ENCODE results near the gene BRSK2.

The BRSK2 gene

DNA sequence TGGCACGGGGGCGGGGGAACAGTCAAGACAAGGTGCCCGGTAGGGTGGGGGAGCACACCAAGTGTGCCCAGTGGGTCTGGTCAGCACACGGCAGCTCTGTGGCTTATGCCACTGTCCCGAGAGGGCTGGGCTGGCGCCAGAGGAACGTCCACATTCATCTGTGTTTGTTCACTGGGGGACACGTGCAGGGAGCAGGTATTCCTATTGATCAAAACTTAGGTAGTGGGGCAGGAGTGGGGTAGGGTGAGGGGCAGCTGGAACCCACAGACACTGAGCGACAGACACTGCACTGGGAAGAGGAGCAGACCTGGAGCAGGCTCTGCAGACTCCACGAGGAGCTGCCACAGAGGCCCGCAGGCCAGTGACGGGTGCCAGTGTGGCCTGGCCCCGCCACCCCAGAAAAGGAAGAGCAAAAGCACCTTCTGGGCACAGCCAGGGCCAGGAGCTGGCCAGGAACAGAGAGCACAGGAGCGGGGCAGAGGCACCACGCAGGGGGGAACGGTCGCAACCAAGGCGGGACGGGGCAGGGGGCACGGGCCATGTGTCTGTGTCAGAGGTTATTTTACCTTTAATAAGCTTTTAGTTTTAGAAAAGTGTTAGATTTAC, 98.9 kb downstream of the BRSK2 start:
- TF ChIP-seq TAF1 (IDR thresholded peaks at IDR 0.05; ENCODE audit: low read depth) = no peak
- TF ChIP-seq, protein P1, sequence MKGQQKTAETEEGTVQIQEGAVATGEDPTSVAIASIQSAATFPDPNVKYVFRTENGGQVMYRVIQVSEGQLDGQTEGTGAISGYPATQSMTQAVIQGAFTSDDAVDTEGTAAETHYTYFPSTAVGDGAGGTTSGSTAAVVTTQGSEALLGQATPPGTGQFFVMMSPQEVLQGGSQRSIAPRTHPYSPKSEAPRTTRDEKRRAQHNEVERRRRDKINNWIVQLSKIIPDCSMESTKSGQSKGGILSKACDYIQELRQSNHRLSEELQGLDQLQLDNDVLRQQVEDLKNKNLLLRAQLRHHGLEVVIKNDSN (IDR thresholded peaks at IDR 0.05) = no peak
- TF ChIP-seq EP300 (IDR thresholded peaks at IDR 0.05; ENCODE audit: borderline replicate concordance) = no peak
- TF ChIP-seq TCF12 (IDR thresholded peaks at IDR 0.05; ENCODE audit: low read depth) = no peak
- TF ChIP-seq RAD21 (IDR thresholded peaks at IDR 0.05; ENCODE audit: low read depth) = no peak
- TF ChIP-seq EGR1 (IDR thresholded peaks at IDR 0.05) = no peak
- TF ChIP-seq, protein P2, sequence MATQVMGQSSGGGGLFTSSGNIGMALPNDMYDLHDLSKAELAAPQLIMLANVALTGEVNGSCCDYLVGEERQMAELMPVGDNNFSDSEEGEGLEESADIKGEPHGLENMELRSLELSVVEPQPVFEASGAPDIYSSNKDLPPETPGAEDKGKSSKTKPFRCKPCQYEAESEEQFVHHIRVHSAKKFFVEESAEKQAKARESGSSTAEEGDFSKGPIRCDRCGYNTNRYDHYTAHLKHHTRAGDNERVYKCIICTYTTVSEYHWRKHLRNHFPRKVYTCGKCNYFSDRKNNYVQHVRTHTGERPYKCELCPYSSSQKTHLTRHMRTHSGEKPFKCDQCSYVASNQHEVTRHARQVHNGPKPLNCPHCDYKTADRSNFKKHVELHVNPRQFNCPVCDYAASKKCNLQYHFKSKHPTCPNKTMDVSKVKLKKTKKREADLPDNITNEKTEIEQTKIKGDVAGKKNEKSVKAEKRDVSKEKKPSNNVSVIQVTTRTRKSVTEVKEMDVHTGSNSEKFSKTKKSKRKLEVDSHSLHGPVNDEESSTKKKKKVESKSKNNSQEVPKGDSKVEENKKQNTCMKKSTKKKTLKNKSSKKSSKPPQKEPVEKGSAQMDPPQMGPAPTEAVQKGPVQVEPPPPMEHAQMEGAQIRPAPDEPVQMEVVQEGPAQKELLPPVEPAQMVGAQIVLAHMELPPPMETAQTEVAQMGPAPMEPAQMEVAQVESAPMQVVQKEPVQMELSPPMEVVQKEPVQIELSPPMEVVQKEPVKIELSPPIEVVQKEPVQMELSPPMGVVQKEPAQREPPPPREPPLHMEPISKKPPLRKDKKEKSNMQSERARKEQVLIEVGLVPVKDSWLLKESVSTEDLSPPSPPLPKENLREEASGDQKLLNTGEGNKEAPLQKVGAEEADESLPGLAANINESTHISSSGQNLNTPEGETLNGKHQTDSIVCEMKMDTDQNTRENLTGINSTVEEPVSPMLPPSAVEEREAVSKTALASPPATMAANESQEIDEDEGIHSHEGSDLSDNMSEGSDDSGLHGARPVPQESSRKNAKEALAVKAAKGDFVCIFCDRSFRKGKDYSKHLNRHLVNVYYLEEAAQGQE (IDR thresholded peaks at IDR 0.05; ENCODE audit: low read depth) = no peak
- TF ChIP-seq TEAD4 (IDR thresholded peaks at IDR 0.05) = no peak
- TF ChIP-seq ZBTB7A (IDR thresholded peaks at IDR 0.05; ENCODE audit: low read depth) = no peak
- no peak for TF ChIP-seq NFIC (IDR thresholded peaks at IDR 0.05)
- TF ChIP-seq YY1 (IDR thresholded peaks at IDR 0.05; ENCODE audit: low read depth) = no peak
- no peak for TF ChIP-seq FOXM1 (IDR thresholded peaks at IDR 0.05; ENCODE audit: borderline replicate concordance, low read depth)
- no peak for TF ChIP-seq CREB1 (IDR thresholded peaks at IDR 0.05; ENCODE audit: low read depth)
- no peak for TF ChIP-seq CEBPB (IDR thresholded peaks at IDR 0.05)
- TF ChIP-seq, protein P3, sequence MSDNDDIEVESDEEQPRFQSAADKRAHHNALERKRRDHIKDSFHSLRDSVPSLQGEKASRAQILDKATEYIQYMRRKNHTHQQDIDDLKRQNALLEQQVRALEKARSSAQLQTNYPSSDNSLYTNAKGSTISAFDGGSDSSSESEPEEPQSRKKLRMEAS (IDR thresholded peaks at IDR 0.05) = no peak

DNA sequence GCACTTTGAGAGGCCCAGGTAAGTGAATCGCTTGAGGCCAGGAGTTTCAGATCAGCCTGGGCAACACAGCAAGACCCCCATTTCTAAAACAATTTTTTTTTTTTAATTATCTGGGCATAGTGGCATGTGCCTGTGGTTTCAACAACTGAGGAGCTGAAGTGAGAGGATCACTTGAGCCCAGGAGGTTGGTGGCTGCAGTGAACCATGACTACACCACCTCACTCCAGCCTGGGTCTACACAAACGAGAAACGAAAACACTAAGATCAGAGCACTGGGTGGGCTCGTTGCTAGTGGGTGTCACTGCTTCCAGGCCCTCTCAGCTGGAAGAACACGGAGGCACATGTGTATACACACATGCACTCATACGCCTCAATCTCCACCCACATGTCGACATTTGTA, 100.9 kb downstream of the BRSK2 start:
- no peak for TF ChIP-seq RAD21 (IDR thresholded peaks at IDR 0.05; ENCODE audit: low read depth)
- TF ChIP-seq CEBPB (IDR thresholded peaks at IDR 0.05) = no peak
- TF ChIP-seq, protein P1 (IDR thresholded peaks at IDR 0.05) = no peak
- TF ChIP-seq FOXM1 (IDR thresholded peaks at IDR 0.05; ENCODE audit: borderline replicate concordance, low read depth) = no peak
- no peak for TF ChIP-seq NFIC (IDR thresholded peaks at IDR 0.05)
- TF ChIP-seq EGR1 (IDR thresholded peaks at IDR 0.05) = no peak
- no peak for TF ChIP-seq EP300 (IDR thresholded peaks at IDR 0.05; ENCODE audit: borderline replicate concordance)
- no peak for TF ChIP-seq TAF1 (IDR thresholded peaks at IDR 0.05; ENCODE audit: low read depth)
- TF ChIP-seq, protein P3 (IDR thresholded peaks at IDR 0.05) = no peak
- no peak for TF ChIP-seq CREB1 (IDR thresholded peaks at IDR 0.05; ENCODE audit: low read depth)
- TF ChIP-seq ZBTB7A (IDR thresholded peaks at IDR 0.05; ENCODE audit: low read depth) = no peak
- TF ChIP-seq YY1 (IDR thresholded peaks at IDR 0.05; ENCODE audit: low read depth) = no peak
- no peak for TF ChIP-seq TEAD4 (IDR thresholded peaks at IDR 0.05)

DNA sequence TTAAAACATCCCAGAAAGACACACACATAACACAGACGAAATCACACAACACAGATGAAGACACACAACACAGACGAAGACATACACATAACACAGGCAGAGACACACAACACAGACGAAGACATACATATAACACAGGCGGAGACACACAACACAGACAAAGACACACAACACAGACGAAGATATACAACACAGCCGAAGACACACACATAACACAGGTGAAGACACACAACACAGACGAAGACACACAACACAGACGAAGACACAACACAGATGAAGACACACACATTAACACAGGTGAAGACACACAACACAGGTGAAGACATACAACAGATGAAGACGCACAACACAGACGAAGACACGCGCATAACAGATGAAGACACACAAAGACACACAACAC, 101.6 kb downstream of the BRSK2 start:
- no peak for TF ChIP-seq NFIC (IDR thresholded peaks at IDR 0.05)

DNA sequence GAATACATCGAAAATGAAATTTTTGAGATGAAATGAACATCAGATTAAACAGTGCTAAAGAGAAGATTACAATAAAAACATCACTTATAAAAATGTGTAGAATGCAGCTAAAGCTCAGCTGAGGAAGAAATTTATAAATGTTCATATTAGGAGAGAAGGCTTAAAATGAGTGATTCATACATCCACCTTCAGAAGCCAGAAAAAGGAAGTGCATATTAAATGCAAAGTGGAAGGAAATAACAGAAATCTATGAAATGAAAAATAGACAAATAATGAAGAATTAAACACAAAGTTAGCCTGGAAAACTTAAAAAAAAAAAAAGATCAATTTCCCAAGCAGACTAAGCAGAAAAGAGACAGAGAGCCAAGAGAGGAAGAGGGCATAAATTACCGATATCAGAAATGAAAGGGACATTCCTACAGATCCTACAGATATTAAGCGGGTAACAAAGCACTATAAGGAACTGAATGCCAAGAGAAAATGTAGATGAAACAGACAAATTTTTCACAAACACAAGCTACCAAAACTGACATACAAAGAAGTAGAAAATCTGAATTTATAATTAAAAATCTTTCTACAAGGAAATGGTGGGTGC, 104.0 kb downstream of the BRSK2 start:
- no peak for TF ChIP-seq NFIC (IDR thresholded peaks at IDR 0.05)
- no peak for TF ChIP-seq TEAD4 (IDR thresholded peaks at IDR 0.05)
- no peak for TF ChIP-seq TAF1 (IDR thresholded peaks at IDR 0.05; ENCODE audit: low read depth)
- no peak for TF ChIP-seq TCF12 (IDR thresholded peaks at IDR 0.05; ENCODE audit: low read depth)
- TF ChIP-seq, protein P3 (IDR thresholded peaks at IDR 0.05) = no peak
- TF ChIP-seq, protein P1 (IDR thresholded peaks at IDR 0.05) = no peak
- TF ChIP-seq CEBPB (IDR thresholded peaks at IDR 0.05) = no peak
- TF ChIP-seq ZBTB7A (IDR thresholded peaks at IDR 0.05; ENCODE audit: low read depth) = no peak
- no peak for TF ChIP-seq EP300 (IDR thresholded peaks at IDR 0.05; ENCODE audit: borderline replicate concordance)
- TF ChIP-seq YY1 (IDR thresholded peaks at IDR 0.05; ENCODE audit: low read depth) = no peak
- no peak for TF ChIP-seq CREB1 (IDR thresholded peaks at IDR 0.05; ENCODE audit: low read depth)
- TF ChIP-seq EGR1 (IDR thresholded peaks at IDR 0.05) = no peak
- TF ChIP-seq RAD21 (IDR thresholded peaks at IDR 0.05; ENCODE audit: low read depth) = no peak
- TF ChIP-seq, protein P2 (IDR thresholded peaks at IDR 0.05; ENCODE audit: low read depth) = no peak
- no peak for TF ChIP-seq FOXM1 (IDR thresholded peaks at IDR 0.05; ENCODE audit: borderline replicate concordance, low read depth)

DNA sequence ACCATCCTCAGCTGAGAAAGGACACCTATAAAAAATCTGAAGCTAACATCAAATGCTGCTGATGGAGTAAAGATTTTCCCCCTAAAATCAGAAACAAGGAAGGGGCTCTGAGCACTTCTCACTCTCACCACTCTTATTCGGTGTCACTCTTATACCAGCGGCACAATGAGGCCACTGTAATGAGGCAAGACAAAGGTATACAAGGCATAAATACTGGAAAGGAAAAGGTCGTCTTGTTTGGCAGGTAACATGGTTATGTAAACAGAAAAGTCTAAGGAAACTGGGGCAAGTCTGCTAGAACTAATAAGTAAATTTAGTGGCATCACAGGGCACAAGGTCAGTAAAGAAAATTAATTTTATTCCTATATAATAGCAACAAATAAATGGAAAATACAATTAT, 104.9 kb downstream of the BRSK2 start:
- TF ChIP-seq, protein P3 (IDR thresholded peaks at IDR 0.05) = no peak
- TF ChIP-seq TCF12 (IDR thresholded peaks at IDR 0.05; ENCODE audit: low read depth) (no peak), YY1 (IDR thresholded peaks at IDR 0.05; ENCODE audit: low read depth) (no peak), EGR1 (IDR thresholded peaks at IDR 0.05) (no peak)
